Endothelial cell of umbilical vein (primary cell): ENCODE data around the gene PON2.

Source experiments
- CTCF ChIP-seq, 2 donors: IDR thresholded peaks; 1 replicate in 1 of 2; 2 replicates in 1 of 2; pipeline ENCODE4 v1.5.1; 2011; ENCODE audit warnings: low read length in 2 of 2, mild to moderate bottlenecking in 2 of 2, moderate library complexity in 2 of 2, control low read depth in 1 of 2, inconsistent platforms in 1 of 2, low read depth in 1 of 2; ENCODE audit not compliant: insufficient read depth in 1 of 2; ENCODE audit errors: extremely low read depth in 1 of 2
- POLR2A ChIP-seq: IDR thresholded peaks from 2 replicates; pipeline ENCODE4 v1.6.1; 2012; ENCODE audit warnings: low read depth, mild to moderate bottlenecking, control low read depth, low read length
- POLR2AphosphoS5 ChIP-seq: IDR thresholded peaks from 2 replicates; pipeline ENCODE4 v1.6.1; 2012; ENCODE audit warnings: low read depth, mild to moderate bottlenecking, control low read depth, low read length, moderate library complexity; ENCODE audit not compliant: insufficient read depth

GRCh38 chr7:95421000-95421846, 13.6 kb downstream of the PON2 start:
- TF ChIP-seq CTCF (IDR thresholded peaks at IDR 0.05; ENCODE audit: extremely low read depth in 1 of 2, insufficient read depth in 1 of 2, low read depth in 1 of 2, low read length in 2 of 2): no peak
- TF ChIP-seq POLR2A: no peak
- no peak for TF ChIP-seq POLR2AphosphoS5
